CD14-positive monocyte (primary cell): ENCODE measurements around the gene LRG1. TPM values are rescaled to one million over a fixed set of nuclear protein-coding genes. Genes with fewer than 3 reads are reported as not detected.
A peak's percentile ranks its signal among the peaks of the same experiment; 100 is the strongest.
"Not testable (repeated sequence)": the region's sequence is repeated elsewhere in the genome, so short reads cannot be mapped to it uniquely, and the experiment has no call there.

ENCODE experiments used
- DNase-seq, 3 donors: peaks; one replicate each; pipeline ENCODE4 v3.0.0-alpha.2; 2011 to 2022
- H2AFZ ChIP-seq: 2 replicates; pipeline ENCODE4 v1.6.0; 2012; ENCODE audit warnings: mild to moderate bottlenecking, low read depth, low read length, inconsistent platforms; ENCODE audit not compliant: insufficient read depth, poor library complexity, severe bottlenecking
- H3K27ac ChIP-seq, 2 donors: 1 replicate in 1 of 2; 2 replicates in 1 of 2; pipeline ENCODE4 v1.5.1; 2012 to 2013; ENCODE audit warnings: low read length in 2 of 2, control low read depth in 1 of 2, inconsistent platforms in 1 of 2, low read depth in 1 of 2, mild to moderate bottlenecking in 1 of 2
- H3K27me3 ChIP-seq, 2 donors: one replicate each; pipeline versions ENCODE4 v1.6.0 to v1.6.1; 2011 to 2013; ENCODE audit warnings: low read length in 2 of 2; ENCODE audit not compliant: control insufficient read depth in 2 of 2, insufficient read depth in 2 of 2
- H3K36me3 ChIP-seq, 2 donors: replicated peaks in 1 of 2; 1 replicate in 1 of 2; 2 replicates in 1 of 2; pipeline versions ENCODE4 v1.5.1 to v1.6.1; 2012 to 2013; ENCODE audit warnings: low read length in 2 of 2, control low read depth in 1 of 2, inconsistent platforms in 1 of 2, mild to moderate bottlenecking in 1 of 2; ENCODE audit not compliant: insufficient read depth in 2 of 2, control insufficient read depth in 1 of 2
- H3K4me1 ChIP-seq, 2 donors: 1 replicate in 1 of 2; 2 replicates in 1 of 2; pipeline versions ENCODE4 v1.5.1 to v1.6.1; 2012 to 2013; ENCODE audit warnings: low read length in 2 of 2, control low read depth in 1 of 2, inconsistent platforms in 1 of 2, mild to moderate bottlenecking in 1 of 2, moderate library complexity in 1 of 2; ENCODE audit not compliant: insufficient read depth in 2 of 2, control insufficient read depth in 1 of 2
- H3K4me2 ChIP-seq: replicated peaks from 2 replicates; pipeline ENCODE3; 2012; ENCODE audit warnings: low read length, moderate library complexity, mild to moderate bottlenecking; ENCODE audit not compliant: poor library complexity, severe bottlenecking; ENCODE audit errors: extremely low read depth
- H3K4me3 ChIP-seq, 3 experiments: fragments of 200-600 bp in 1 of 3; sonication (generic) in 1 of 3; replicated peaks in 1 of 3; 1 replicate in 2 of 3; 2 replicates in 1 of 3; pipeline ENCODE4 v1.5.1; 2011 to 2013; ENCODE audit warnings: low read length in 3 of 3, mild to moderate bottlenecking in 3 of 3, control low read depth in 2 of 3, low read depth in 2 of 3, inconsistent platforms in 1 of 3, moderate library complexity in 1 of 3
- H3K79me2 ChIP-seq: 2 replicates; pipeline ENCODE4 v1.6.0; 2012; ENCODE audit warnings: mild to moderate bottlenecking, control low read depth, inconsistent platforms, low read length, moderate library complexity; ENCODE audit not compliant: insufficient read depth
- H3K9ac ChIP-seq: 2 replicates; pipeline ENCODE4 v1.6.0; 2017; ENCODE audit warnings: low read length, mild to moderate bottlenecking; ENCODE audit not compliant: insufficient read depth, poor library complexity, severe bottlenecking
- H3K9me3 ChIP-seq, 2 donors: replicated peaks in 1 of 2; 1 replicate in 1 of 2; 2 replicates in 1 of 2; pipeline versions ENCODE4 v1.5.1 to v1.6.1; 2012 to 2013; ENCODE audit warnings: low read length in 2 of 2, control low read depth in 1 of 2; ENCODE audit not compliant: control insufficient read depth in 1 of 2, insufficient read depth in 1 of 2
- H4K20me1 ChIP-seq: 2 replicates; pipeline ENCODE4 v1.6.0; 2012; ENCODE audit warnings: mild to moderate bottlenecking, low read length, control low read depth, moderate library complexity; ENCODE audit not compliant: insufficient read depth
- H3K27ac Mint-ChIP-seq, 7 donors: one replicate each; pipeline ENCODE4 v1.8.0; 2020; ENCODE audit warnings: mild to moderate bottlenecking in 7 of 7, mixed read lengths in 7 of 7, moderate library complexity in 6 of 7, inconsistent platforms in 2 of 7
- H3K27me3 Mint-ChIP-seq, 3 donors: one replicate each; pipeline ENCODE4 v1.8.0; 2021 to 2022; ENCODE audit warnings: low read depth in 3 of 3, mild to moderate bottlenecking in 3 of 3, mixed read lengths in 3 of 3, moderate library complexity in 3 of 3, inconsistent platforms in 1 of 3
- H3K36me3 Mint-ChIP-seq, 2 donors: one replicate each; pipeline ENCODE4 v1.8.0; 2020; ENCODE audit warnings: mixed read lengths in 2 of 2, inconsistent platforms in 1 of 2, mild to moderate bottlenecking in 1 of 2
- H3K4me1 Mint-ChIP-seq: one replicate; pipeline ENCODE4 v1.8.0; 2020; ENCODE audit warnings: mild to moderate bottlenecking, mixed read lengths
- H3K4me3 Mint-ChIP-seq, 2 donors: one replicate each; pipeline ENCODE4 v1.8.0; 2020; ENCODE audit warnings: mild to moderate bottlenecking in 2 of 2, mixed read lengths in 2 of 2, moderate library complexity in 1 of 2
- H3K9me3 Mint-ChIP-seq, 7 donors: one replicate each; pipeline ENCODE4 v1.8.0; 2020 to 2022; ENCODE audit warnings: mixed read lengths in 7 of 7, mild to moderate bottlenecking in 6 of 7, moderate library complexity in 6 of 7, inconsistent platforms in 2 of 7
- WGBS: methylation state at CpG from one replicate; pipeline ENCODE4 v1.1.5; 2013; ENCODE audit warnings: missing lambda C conversion rate; ENCODE audit not compliant: insufficient coverage; 5-methylcytosine and 5-hydroxymethylcytosine counted together
- intact Hi-C, 2 donors: fragments of 100-400 bp; cut with micrococcal nuclease; formaldehyde crosslinking; loops; one replicate each; pipeline versions ENCODE4 v1.15.0 to v1.15.1; 2023
- polyA plus RNA-seq, 3 donors: library from polyadenylated mRNA; depleted of rRNA in 1 of 3; unstranded in 2 of 3; stranded (reverse) in 1 of 3; fragments of 300-500 nt in 2 of 3; fragments of >200 nt in 1 of 3; fragmentation: Illumina TruSeq in 2 of 3; gene quantifications; 1 replicate in 2 of 3; 2 replicates in 1 of 3; pipeline ENCODE4 v1.2.3, GENCODE V29; 2012 to 2021
- TF ChIP-seq, protein P1 (sequence below): fragments of 200-600 bp; IDR thresholded peaks from one replicate; pipeline ENCODE4 v1.8.0; 2022; ENCODE audit warnings: antibody characterized with exemption, mild to moderate bottlenecking

The LRG1 gene
- polyA plus RNA-seq, 3 donors = 5.5 to 50.1 (median 9.6) TPM

- H3K79me2 ChIP-seq = peaks cover 12% of the 10 kb centered on the region
- peaks cover 0 to 2% (median 0%) of the 10 kb centered on the region in 3 donors for H3K27me3 Mint-ChIP-seq
- peaks cover 2 to 9% (median 6%) of the 10 kb centered on the region in 7 donors for H3K9me3 Mint-ChIP-seq
- no peak for DNase-seq
- no peaks in the 10 kb centered on the region for H3K9me3 ChIP-seq
- peak overlapping the region in 1 of 2 donors; percentile 98 for H3K27ac ChIP-seq
- peaks cover 2 to 7% of the 10 kb centered on the region in 2 donors for H3K36me3 Mint-ChIP-seq
- H3K36me3 ChIP-seq = no peaks in the 10 kb centered on the region
- peaks cover 69% of the 10 kb centered on the region for H3K4me1 Mint-ChIP-seq
- peak overlapping the region in 1 of 2 donors; percentile 7 for H3K4me3 Mint-ChIP-seq
- peak overlapping the region; percentile 99 for H3K9ac ChIP-seq
- no peaks in the 10 kb centered on the region for H4K20me1 ChIP-seq
- 60% methylated on average over 72 of the region's 87 CpGs for WGBS
- no peaks in the 10 kb centered on the region for H3K27me3 ChIP-seq
- intact Hi-C loops = loop anchor here (5.0 kb wide), 1 partner anchor 93 kb away; the partner anchor contains the start of gene TNFAIP8L1 (in 2 of the 2)
- H3K4me2 ChIP-seq = peak overlapping the region; percentile 77
- H3K27ac Mint-ChIP-seq = peak overlapping the region in 1 of 7 donors; percentile 71
- TF ChIP-seq, protein P1, sequence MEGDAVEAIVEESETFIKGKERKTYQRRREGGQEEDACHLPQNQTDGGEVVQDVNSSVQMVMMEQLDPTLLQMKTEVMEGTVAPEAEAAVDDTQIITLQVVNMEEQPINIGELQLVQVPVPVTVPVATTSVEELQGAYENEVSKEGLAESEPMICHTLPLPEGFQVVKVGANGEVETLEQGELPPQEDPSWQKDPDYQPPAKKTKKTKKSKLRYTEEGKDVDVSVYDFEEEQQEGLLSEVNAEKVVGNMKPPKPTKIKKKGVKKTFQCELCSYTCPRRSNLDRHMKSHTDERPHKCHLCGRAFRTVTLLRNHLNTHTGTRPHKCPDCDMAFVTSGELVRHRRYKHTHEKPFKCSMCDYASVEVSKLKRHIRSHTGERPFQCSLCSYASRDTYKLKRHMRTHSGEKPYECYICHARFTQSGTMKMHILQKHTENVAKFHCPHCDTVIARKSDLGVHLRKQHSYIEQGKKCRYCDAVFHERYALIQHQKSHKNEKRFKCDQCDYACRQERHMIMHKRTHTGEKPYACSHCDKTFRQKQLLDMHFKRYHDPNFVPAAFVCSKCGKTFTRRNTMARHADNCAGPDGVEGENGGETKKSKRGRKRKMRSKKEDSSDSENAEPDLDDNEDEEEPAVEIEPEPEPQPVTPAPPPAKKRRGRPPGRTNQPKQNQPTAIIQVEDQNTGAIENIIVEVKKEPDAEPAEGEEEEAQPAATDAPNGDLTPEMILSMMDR = no peak
- peaks cover 62 to 76% of the 10 kb centered on the region in 2 donors for H3K4me1 ChIP-seq
- no peak overlapping the region for H2AFZ ChIP-seq
- H3K4me3 ChIP-seq = peak overlapping the region in 1 of 3 experiments; percentile 66
Observed at GRCh38 chr19:4543842-4544647, 4.2 kb upstream of the LRG1 start.

DNA sequence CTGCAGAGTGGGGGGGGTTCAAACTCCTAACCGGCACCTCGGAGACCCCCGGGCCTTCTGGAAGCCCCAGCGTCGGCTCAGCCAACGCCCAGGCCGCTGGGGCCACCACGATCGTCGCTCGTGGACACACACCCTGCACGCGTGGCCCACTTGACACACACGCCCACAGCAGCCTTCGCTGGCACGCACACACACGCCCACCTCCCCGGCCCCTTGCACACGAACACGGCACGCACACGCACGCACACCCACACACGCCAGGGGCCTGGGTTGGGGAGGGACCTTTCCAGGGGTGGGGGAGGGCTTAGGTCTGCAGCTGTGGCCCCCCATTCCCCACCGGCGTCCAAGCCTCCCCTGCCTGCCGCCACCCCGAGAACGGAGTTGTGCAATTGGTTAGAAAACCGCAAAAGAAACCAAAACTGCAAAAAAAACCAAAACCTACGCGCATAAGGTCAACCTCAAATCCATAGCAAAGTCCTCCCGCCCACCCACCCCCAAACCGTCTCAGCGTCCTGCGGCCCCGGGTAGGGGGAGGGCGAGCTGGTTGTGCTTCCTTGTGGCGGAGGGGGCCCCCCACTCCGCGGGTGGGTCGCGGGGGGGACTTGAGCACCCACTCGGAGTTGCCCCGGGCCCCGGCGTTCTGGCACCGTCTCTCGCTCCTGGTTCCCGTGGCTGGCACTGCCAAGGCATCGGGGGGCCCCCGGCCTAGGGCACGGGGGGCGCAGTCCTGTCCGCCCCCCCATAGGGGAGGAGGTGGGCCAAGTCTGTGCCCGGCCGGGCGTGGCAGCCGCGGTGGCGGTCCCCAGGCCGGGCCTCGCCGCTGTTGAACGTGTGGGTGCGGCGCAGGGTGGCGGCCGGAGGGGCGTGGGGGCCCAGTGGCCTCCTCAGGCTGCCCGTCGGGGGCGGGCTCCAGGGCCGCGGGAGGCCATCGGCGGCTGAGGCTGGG lies 3.3 kb upstream of the LRG1 start:
- no peaks in the 10 kb centered on the region for H4K20me1 ChIP-seq
- H3K4me2 ChIP-seq = peak overlapping the region; percentile 77
- peak overlapping the region; percentile 97 to 99 (median 98) for H3K27ac Mint-ChIP-seq
- H3K4me3 ChIP-seq = peak overlapping the region; percentile 48 to 66 (median 60)
- TF ChIP-seq, protein P1 = no peak
- no peaks in the 10 kb centered on the region for H3K36me3 ChIP-seq
- DNase-seq = peak; percentile 71 to 87 (median 83)
- peak overlapping the region; percentile 74 to 84 for H3K4me3 Mint-ChIP-seq
- peaks cover 20% of the 10 kb centered on the region for H3K79me2 ChIP-seq
- peak overlapping the region; percentile 99 for H3K9ac ChIP-seq
- H3K9me3 Mint-ChIP-seq = peaks cover 2 to 9% (median 6%) of the 10 kb centered on the region in 7 donors
- H3K4me1 ChIP-seq = peaks cover 65 to 78% of the 10 kb centered on the region in 2 donors
- H3K9me3 ChIP-seq = no peaks in the 10 kb centered on the region
- WGBS = under 1% methylated on average over 52 of the region's 77 CpGs
- intact Hi-C loops = loop anchor here (5.0 kb wide), 1 partner anchor 94 kb away; the partner anchor contains the start of gene TNFAIP8L1 (in 2 of the 2)
- no peaks in the 10 kb centered on the region for H3K27me3 ChIP-seq
- H2AFZ ChIP-seq = no peak overlapping the region
- peaks cover 0 to 8% (median 0%) of the 10 kb centered on the region in 3 donors for H3K27me3 Mint-ChIP-seq
- H3K36me3 Mint-ChIP-seq = peaks cover 2 to 10% of the 10 kb centered on the region in 2 donors
- H3K4me1 Mint-ChIP-seq = peaks cover 69% of the 10 kb centered on the region
- H3K27ac ChIP-seq = peak overlapping the region; percentile 92 to 98

GRCh38 chr19:4541806-4542145 lies 1.9 kb upstream of the LRG1 start:
- peaks cover 67 to 78% of the 10 kb centered on the region in 2 donors for H3K4me1 ChIP-seq
- not testable (repeated sequence) for H3K36me3 Mint-ChIP-seq, H4K20me1 ChIP-seq, H3K36me3 ChIP-seq, H3K9me3 ChIP-seq, H2AFZ ChIP-seq, H3K27me3 ChIP-seq, DNase-seq, H3K27me3 Mint-ChIP-seq, H3K9me3 Mint-ChIP-seq, H3K4me3 ChIP-seq
- intact Hi-C loops = loop anchor here (2.0 to 5.0 kb wide), 3 partner anchors 17 to 96 kb away; partner anchors contain the start of genes TNFAIP8L1 (in 2 of the 2) and SEMA6B (in 1 of the 2)
- H3K9ac ChIP-seq = peak overlapping the region; percentile 99
- peaks cover 26% of the 10 kb centered on the region for H3K79me2 ChIP-seq
- Mint-ChIP-seq H3K4me1 (peaks cover 67% of the 10 kb centered on the region), H3K4me3 (peak overlapping the region; percentile 66 to 68), H3K27ac (peak overlapping the region; percentile 97 to 99 (median 98))
- peak overlapping the region; percentile 92 to 98 for H3K27ac ChIP-seq
- 17% methylated on average over 10 of the region's 12 CpGs for WGBS
- H3K4me2 ChIP-seq = peak overlapping the region; percentile 77
